Measurements from ENCODE around the gene ENHO. TPM values are rescaled to one million over a fixed set of nuclear protein-coding genes. Genes with fewer than 3 reads are reported as not detected.

The ENHO gene
- total and polyA plus RNA-seq, 2 experiments from 2014 or later = 7.6 to 8.7 TPM

- Histone ChIP-seq H3K27me3 (peaks cover 16% of the 10 kb centered on the region), H3K36me3 (no peaks in the 10 kb centered on the region), H3K9me3 (ENCODE audit: low read depth) (no peaks in the 10 kb centered on the region), H3K4me1 (ENCODE audit: low read depth) (no peaks in the 10 kb centered on the region), H3K4me3 (no peak overlapping the region), H3K27ac (no peak overlapping the region)
- DNase-seq (ENCODE audit: low read depth in 1 of 2, low spot score in 1 of 2) = no peak
- TF ChIP-seq CTCF (IDR thresholded peaks at IDR 0.05; ENCODE audit: low read depth, low read length) = no peak
Measured at GRCh38 chr9:34521406-34522045, 1.3 kb downstream of the ENHO start.

- Histone ChIP-seq H3K36me3 (no peaks in the 10 kb centered on the region), H3K4me1 (ENCODE audit: low read depth) (no peaks in the 10 kb centered on the region), H3K27me3 (peaks cover 16% of the 10 kb centered on the region), H3K4me3 (no peak overlapping the region), H3K9me3 (ENCODE audit: low read depth) (no peaks in the 10 kb centered on the region), H3K27ac (no peak overlapping the region)
- DNase-seq (ENCODE audit: low read depth in 1 of 2, low spot score in 1 of 2) = no peak
- TF ChIP-seq CTCF (IDR thresholded peaks at IDR 0.05; ENCODE audit: low read depth, low read length) = no peak
Measured at GRCh38 chr9:34520505-34521385, 2.0 kb downstream of the ENHO start.

GRCh38 chr9:34520096-34520495, 2.7 kb downstream of the ENHO start:
- TF ChIP-seq CTCF (IDR thresholded peaks at IDR 0.05; ENCODE audit: low read depth, low read length) = no peak
- Histone ChIP-seq H3K4me3 (no peak overlapping the region), H3K4me1 (ENCODE audit: low read depth) (no peaks in the 10 kb centered on the region), H3K9me3 (ENCODE audit: low read depth) (no peaks in the 10 kb centered on the region), H3K27me3 (peaks cover 16% of the 10 kb centered on the region), H3K27ac (no peak overlapping the region), H3K36me3 (no peaks in the 10 kb centered on the region)
- DNase-seq (ENCODE audit: low read depth in 1 of 2, low spot score in 1 of 2) = no peak

GRCh38 chr9:34519321-34520020, 3.3 kb downstream of the ENHO start:
- Histone ChIP-seq H3K27ac (no peak overlapping the region), H3K27me3 (peaks cover 16% of the 10 kb centered on the region), H3K4me1 (ENCODE audit: low read depth) (no peaks in the 10 kb centered on the region), H3K36me3 (no peaks in the 10 kb centered on the region), H3K9me3 (ENCODE audit: low read depth) (no peaks in the 10 kb centered on the region), H3K4me3 (no peak overlapping the region)
- TF ChIP-seq CTCF (IDR thresholded peaks at IDR 0.05; ENCODE audit: low read depth, low read length) = no peak
- no peak for DNase-seq (ENCODE audit: low read depth in 1 of 2, low spot score in 1 of 2)

- Histone ChIP-seq H3K4me3 (no peak overlapping the region), H3K9me3 (ENCODE audit: low read depth) (no peaks in the 10 kb centered on the region), H3K27ac (no peak overlapping the region), H3K27me3 (peaks cover 16% of the 10 kb centered on the region), H3K4me1 (ENCODE audit: low read depth) (peaks cover 3% of the 10 kb centered on the region), H3K36me3 (no peaks in the 10 kb centered on the region)
- DNase-seq (ENCODE audit: low read depth in 1 of 2, low spot score in 1 of 2) = no peak
- no peak for TF ChIP-seq CTCF (IDR thresholded peaks at IDR 0.05; ENCODE audit: low read depth, low read length)
Measured at GRCh38 chr9:34518896-34519295, 3.9 kb downstream of the ENHO start.
